ENCODE results near the gene NTMT1.

The NTMT1 gene

GRCh38 chr9:129637102-129637501 lies 11.1 kb downstream of the NTMT1 start:
- no peak for DNase-seq (ENCODE audit: low read depth in 3 of 3)

- DNase-seq (ENCODE audit: low read depth in 3 of 3): no peak
Measured at GRCh38 chr9:129637673-129638439, 11.9 kb downstream of the NTMT1 start.

GRCh38 chr9:129639034-129639630 lies 13.2 kb downstream of the NTMT1 start:
- no peak for DNase-seq (ENCODE audit: low read depth in 3 of 3)

GRCh38 chr9:129639756-129640085 lies 13.8 kb downstream of the NTMT1 start:
- no peak for DNase-seq (ENCODE audit: low read depth in 3 of 3)

GRCh38 chr9:129640086-129640870 lies 14.3 kb downstream of the NTMT1 start:
- DNase-seq (ENCODE audit: low read depth in 3 of 3): no peak

GRCh38 chr9:129640871-129641749 lies 15.1 kb downstream of the NTMT1 start:
- DNase-seq (ENCODE audit: low read depth in 3 of 3): no peak

- peak; percentile 80 to 97 (median 86) for DNase-seq (ENCODE audit: low read depth in 3 of 3)
Measured at GRCh38 chr9:129641750-129642585, 16.0 kb downstream of the NTMT1 start, which contains the start of gene ASB6. ASB6 (minus strand) TSS chr9:129642151; CDS start chr9:129641999, 152 bp downstream.

GRCh38 chr9:129643706-129644105 lies 17.7 kb downstream of the NTMT1 start:
- no peak for DNase-seq (ENCODE audit: low read depth in 3 of 3)

GRCh38 chr9:129644365-129644764 lies 18.4 kb downstream of the NTMT1 start:
- DNase-seq (ENCODE audit: low read depth in 3 of 3): no peak

- no peak for DNase-seq (ENCODE audit: low read depth in 3 of 3)
Measured at GRCh38 chr9:129644902-129645301, 18.9 kb downstream of the NTMT1 start.

- DNase-seq (ENCODE audit: low read depth in 3 of 3): no peak
Measured at GRCh38 chr9:129646252-129646651, 20.3 kb downstream of the NTMT1 start.

GRCh38 chr9:129646654-129647053 lies 20.7 kb downstream of the NTMT1 start:
- DNase-seq (ENCODE audit: low read depth in 3 of 3): no peak

- no peak for DNase-seq (ENCODE audit: low read depth in 3 of 3)
Measured at GRCh38 chr9:129647635-129648034, 21.7 kb downstream of the NTMT1 start.

- DNase-seq (ENCODE audit: low read depth in 3 of 3): no peak
Measured at GRCh38 chr9:129648092-129648763, 22.3 kb downstream of the NTMT1 start.

- no peak for DNase-seq (ENCODE audit: low read depth in 3 of 3)
Measured at GRCh38 chr9:129648764-129649115, 22.8 kb downstream of the NTMT1 start.

- no peak for DNase-seq (ENCODE audit: low read depth in 3 of 3)
Measured at GRCh38 chr9:129649726-129650679, 24.0 kb downstream of the NTMT1 start.

- no peak for DNase-seq (ENCODE audit: low read depth in 3 of 3)
Measured at GRCh38 chr9:129650680-129651235, 24.8 kb downstream of the NTMT1 start.

- no peak for DNase-seq (ENCODE audit: low read depth in 3 of 3)
Measured at GRCh38 chr9:129653823-129654553, 28.0 kb downstream of the NTMT1 start.
